Neural crest cell (in vitro differentiated cells): ENCODE data around the gene CCDC198. TPM values are rescaled to one million over a fixed set of nuclear protein-coding genes. Genes with fewer than 3 reads are reported as not detected.

Experiments used
- DNase-seq: peaks from one replicate; pipeline ENCODE4 v3.0.0; 2021; ENCODE audit warnings: low read depth, mixed read lengths, low spot score
- H3K27ac Mint-ChIP-seq: one replicate; pipeline ENCODE4 v1.8.0; 2021; ENCODE audit warnings: mild to moderate bottlenecking, mixed read lengths; ENCODE audit not compliant: unreplicated experiment
- H3K27me3 Mint-ChIP-seq: 2 replicates; pipeline ENCODE4 v1.8.0; 2021; ENCODE audit warnings: low read depth, mild to moderate bottlenecking, mixed read lengths
- H3K36me3 Mint-ChIP-seq: 2 replicates; pipeline ENCODE4 v1.8.0; 2021; ENCODE audit warnings: low read depth, mild to moderate bottlenecking, mixed read lengths
- H3K4me1 Mint-ChIP-seq: 2 replicates; pipeline ENCODE4 v1.8.0; 2021; ENCODE audit warnings: mixed read lengths
- H3K4me3 Mint-ChIP-seq: one replicate; pipeline ENCODE4 v1.8.0; 2021; ENCODE audit warnings: mild to moderate bottlenecking, mixed read lengths
- H3K9me3 Mint-ChIP-seq: 2 replicates; pipeline ENCODE4 v1.8.0; 2021; ENCODE audit warnings: mixed read lengths
- total RNA-seq: library from RNA; stranded (reverse); gene quantifications from 2 replicates; pipeline ENCODE4 v1.2.1, GENCODE V29; 2021
- TF ChIP-seq, protein P1 (sequence below): fragments of 200-600 bp; sonication (generic); conservative IDR thresholded peaks from 2 replicates; pipeline ENCODE4 v1.5.0; 2021; ENCODE audit warnings: antibody characterized with exemption, mild to moderate bottlenecking

CCDC198 gene
- total RNA-seq, 1 donor from 2014 or later: not detected

GRCh38 chr14:57486767-57487379 is 6.8 kb downstream of the CCDC198 start:
- no peak for DNase-seq
- H3K36me3 Mint-ChIP-seq: no peaks in the 10 kb centered on the region
- TF ChIP-seq, protein P1, sequence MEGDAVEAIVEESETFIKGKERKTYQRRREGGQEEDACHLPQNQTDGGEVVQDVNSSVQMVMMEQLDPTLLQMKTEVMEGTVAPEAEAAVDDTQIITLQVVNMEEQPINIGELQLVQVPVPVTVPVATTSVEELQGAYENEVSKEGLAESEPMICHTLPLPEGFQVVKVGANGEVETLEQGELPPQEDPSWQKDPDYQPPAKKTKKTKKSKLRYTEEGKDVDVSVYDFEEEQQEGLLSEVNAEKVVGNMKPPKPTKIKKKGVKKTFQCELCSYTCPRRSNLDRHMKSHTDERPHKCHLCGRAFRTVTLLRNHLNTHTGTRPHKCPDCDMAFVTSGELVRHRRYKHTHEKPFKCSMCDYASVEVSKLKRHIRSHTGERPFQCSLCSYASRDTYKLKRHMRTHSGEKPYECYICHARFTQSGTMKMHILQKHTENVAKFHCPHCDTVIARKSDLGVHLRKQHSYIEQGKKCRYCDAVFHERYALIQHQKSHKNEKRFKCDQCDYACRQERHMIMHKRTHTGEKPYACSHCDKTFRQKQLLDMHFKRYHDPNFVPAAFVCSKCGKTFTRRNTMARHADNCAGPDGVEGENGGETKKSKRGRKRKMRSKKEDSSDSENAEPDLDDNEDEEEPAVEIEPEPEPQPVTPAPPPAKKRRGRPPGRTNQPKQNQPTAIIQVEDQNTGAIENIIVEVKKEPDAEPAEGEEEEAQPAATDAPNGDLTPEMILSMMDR: peak; percentile 76
- H3K27me3 Mint-ChIP-seq: peaks cover 10% of the 10 kb centered on the region
- H3K4me3 Mint-ChIP-seq: no peak overlapping the region
- no peaks in the 10 kb centered on the region for H3K9me3 Mint-ChIP-seq
- no peak overlapping the region for H3K27ac Mint-ChIP-seq
- H3K4me1 Mint-ChIP-seq: no peaks in the 10 kb centered on the region

GRCh38 chr14:57485635-57486034 is 8.0 kb downstream of the CCDC198 start:
- no peaks in the 10 kb centered on the region for H3K36me3 Mint-ChIP-seq
- H3K27ac Mint-ChIP-seq: no peak overlapping the region
- peaks cover 8% of the 10 kb centered on the region for H3K27me3 Mint-ChIP-seq
- DNase-seq: no peak
- no peak overlapping the region for H3K4me3 Mint-ChIP-seq
- no peaks in the 10 kb centered on the region for H3K4me1 Mint-ChIP-seq
- TF ChIP-seq, protein P1: no peak
- no peaks in the 10 kb centered on the region for H3K9me3 Mint-ChIP-seq

GRCh38 chr14:57482120-57482519 is 11.5 kb downstream of the CCDC198 start:
- Mint-ChIP-seq H3K9me3 (no peaks in the 10 kb centered on the region), H3K4me1 (no peaks in the 10 kb centered on the region), H3K27me3 (peaks cover 11% of the 10 kb centered on the region), H3K36me3 (no peaks in the 10 kb centered on the region), H3K4me3 (no peak overlapping the region), H3K27ac (no peak overlapping the region)
- TF ChIP-seq, protein P1: no peak
- DNase-seq: no peak

DNA sequence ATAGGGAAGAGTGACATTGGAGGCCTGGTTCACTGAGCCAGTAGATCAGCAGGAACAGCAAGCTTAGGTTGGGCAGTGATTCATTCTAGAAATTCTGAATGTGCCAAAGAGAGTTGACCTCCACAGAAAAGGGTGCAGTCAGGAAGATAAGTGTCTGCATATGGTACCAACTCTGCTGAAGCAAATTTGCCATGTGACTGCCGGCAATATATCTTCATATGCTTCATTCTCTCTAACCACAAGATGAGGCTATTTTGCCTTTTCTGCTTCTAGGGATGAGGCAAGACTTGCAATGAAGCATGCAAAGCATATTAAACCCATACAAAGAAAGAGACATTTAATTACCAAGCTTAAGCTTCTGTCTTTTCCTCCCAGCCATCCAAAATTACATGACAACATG is 13.6 kb downstream of the CCDC198 start:
- no peak overlapping the region for H3K4me3 Mint-ChIP-seq
- no peak for DNase-seq
- H3K36me3 Mint-ChIP-seq: no peaks in the 10 kb centered on the region
- H3K4me1 Mint-ChIP-seq: no peaks in the 10 kb centered on the region
- TF ChIP-seq, protein P1: no peak
- no peaks in the 10 kb centered on the region for H3K9me3 Mint-ChIP-seq
- H3K27ac Mint-ChIP-seq: no peak overlapping the region
- peaks cover 11% of the 10 kb centered on the region for H3K27me3 Mint-ChIP-seq

- H3K27me3 Mint-ChIP-seq: peaks cover 11% of the 10 kb centered on the region
- H3K9me3 Mint-ChIP-seq: no peaks in the 10 kb centered on the region
- no peak overlapping the region for H3K4me3 Mint-ChIP-seq
- TF ChIP-seq, protein P1: no peak
- H3K4me1 Mint-ChIP-seq: no peaks in the 10 kb centered on the region
- H3K36me3 Mint-ChIP-seq: no peaks in the 10 kb centered on the region
- no peak for DNase-seq
- no peak overlapping the region for H3K27ac Mint-ChIP-seq
Measured at GRCh38 chr14:57479197-57479596, 14.5 kb downstream of the CCDC198 start.
